ENCODE measurements around the gene MTFR1L.

Gene MTFR1L

DNA sequence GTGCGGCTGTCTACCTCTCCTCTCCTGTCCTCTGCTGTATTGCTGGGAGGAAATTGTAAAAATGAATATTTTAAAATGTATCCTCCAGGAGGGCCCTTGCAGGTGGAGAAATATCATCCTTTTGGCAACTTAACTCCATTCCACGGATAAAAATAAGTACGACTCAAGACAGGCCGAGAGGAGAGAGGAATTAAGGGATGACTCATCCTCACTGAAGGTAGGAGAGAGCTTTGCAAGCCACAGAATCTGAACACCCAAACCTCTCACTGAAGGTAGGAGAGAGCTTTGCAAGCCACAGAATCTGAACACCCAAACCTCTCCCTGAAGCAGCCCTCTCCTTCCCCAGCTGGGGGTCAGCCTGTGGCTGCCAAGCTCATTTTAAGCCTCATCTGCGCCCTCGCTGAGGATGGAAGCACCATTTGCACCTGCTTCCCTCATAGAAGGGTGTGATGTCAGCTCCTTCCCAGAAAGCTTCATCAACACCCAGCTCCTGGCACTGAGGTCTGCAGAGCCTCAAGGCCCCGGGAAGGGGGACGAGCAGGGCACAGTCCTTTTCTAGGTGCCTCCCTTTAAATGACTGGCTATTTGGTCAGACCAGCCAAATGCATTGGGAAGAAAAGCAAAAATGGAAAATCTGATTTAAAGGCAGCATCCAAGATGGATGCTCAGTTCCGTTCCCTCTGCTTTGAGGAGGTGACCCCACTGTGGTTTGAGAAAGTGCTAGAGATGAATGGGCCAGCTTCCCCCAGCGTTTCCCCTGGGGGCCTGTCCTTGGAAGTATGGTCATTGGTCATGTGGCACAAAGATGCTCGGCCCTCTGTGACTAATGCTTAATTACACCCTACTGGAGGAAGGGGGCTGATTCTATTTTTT, 32.6 kb upstream of the MTFR1L start:
- Histone ChIP-seq H4K20me1 (peaks cover 0 to 8% (median 0%) of the 10 kb centered on the region in 11 experiments; a peak in 1 of 22 replicates), H3K4me1 (peaks cover 18 to 24% (median 20%) of the 10 kb centered on the region in 10 experiments), H3K9ac (no peak overlapping the region; a peak in 1 of 22 replicates), H3K4me2 (peak overlapping the region; percentile 4 to 81 (median 60); a peak in 21 of 22 replicates), H3K27me3 (no peaks in the 10 kb centered on the region), H3K4me3 (no peak overlapping the region), H3K36me3 (no peaks in the 10 kb centered on the region), H3K27ac (no peak overlapping the region), H3K9me3 (replicated peaks in 1 of 11) (no peaks in the 10 kb centered on the region)
- no peak for TF ChIP-seq Cebpa-rat (IDR thresholded peaks at IDR 0.05)

GRCh38 chr1:25787760-25788166, 32.0 kb upstream of the MTFR1L start:
- TF ChIP-seq Cebpa-rat (IDR thresholded peaks at IDR 0.05), result no peak
- Histone ChIP-seq H3K36me3 (no peaks in the 10 kb centered on the region), H3K9ac (no peak overlapping the region; a peak in 1 of 22 replicates), H3K27me3 (no peaks in the 10 kb centered on the region), H3K27ac (no peak overlapping the region), H4K20me1 (peaks cover 0 to 8% (median 0%) of the 10 kb centered on the region in 11 experiments; a peak in 1 of 22 replicates), H3K4me2 (peak overlapping the region; percentile 4 to 81 (median 60); a peak in 20 of 22 replicates), H3K4me1 (peaks cover 18 to 24% (median 20%) of the 10 kb centered on the region in 10 experiments), H3K9me3 (replicated peaks in 1 of 11) (no peaks in the 10 kb centered on the region), H3K4me3 (no peak overlapping the region)

- Histone ChIP-seq H4K20me1 (peaks cover 0 to 8% (median 0%) of the 10 kb centered on the region in 11 experiments; a peak in 1 of 22 replicates), H3K36me3 (no peaks in the 10 kb centered on the region), H3K4me3 (no peak overlapping the region), H3K27me3 (no peaks in the 10 kb centered on the region), H3K4me2 (no peak overlapping the region), H3K9ac (no peak overlapping the region), H3K4me1 (peaks cover 15 to 41% (median 26%) of the 10 kb centered on the region in 10 experiments), H3K9me3 (replicated peaks in 1 of 11) (no peaks in the 10 kb centered on the region), H3K27ac (no peak overlapping the region)
- TF ChIP-seq Cebpa-rat (IDR thresholded peaks at IDR 0.05), result no peak
These were observed 29.3 kb upstream of the MTFR1L start for GRCh38 chr1:25790472-25790871.

- no peak overlapping the region for H3K27ac ChIP-seq
- peaks cover 8 to 42% (median 27%) of the 10 kb centered on the region in 10 experiments for H3K4me1 ChIP-seq
- H3K9ac ChIP-seq, result no peak overlapping the region
- peaks cover 0 to 5% (median 0%) of the 10 kb centered on the region in 11 experiments; a peak in 1 of 22 replicates for H4K20me1 ChIP-seq
- H3K4me2 ChIP-seq, result no peak overlapping the region
- no peak for TF ChIP-seq Cebpa-rat (IDR thresholded peaks at IDR 0.05)
- no peaks in the 10 kb centered on the region for H3K27me3 ChIP-seq
- no peaks in the 10 kb centered on the region for H3K36me3 ChIP-seq
- no peak overlapping the region for H3K4me3 ChIP-seq
- H3K9me3 ChIP-seq (replicated peaks in 1 of 11), result no peaks in the 10 kb centered on the region
These were observed 27.6 kb upstream of the MTFR1L start for GRCh38 chr1:25792115-25792514.

DNA sequence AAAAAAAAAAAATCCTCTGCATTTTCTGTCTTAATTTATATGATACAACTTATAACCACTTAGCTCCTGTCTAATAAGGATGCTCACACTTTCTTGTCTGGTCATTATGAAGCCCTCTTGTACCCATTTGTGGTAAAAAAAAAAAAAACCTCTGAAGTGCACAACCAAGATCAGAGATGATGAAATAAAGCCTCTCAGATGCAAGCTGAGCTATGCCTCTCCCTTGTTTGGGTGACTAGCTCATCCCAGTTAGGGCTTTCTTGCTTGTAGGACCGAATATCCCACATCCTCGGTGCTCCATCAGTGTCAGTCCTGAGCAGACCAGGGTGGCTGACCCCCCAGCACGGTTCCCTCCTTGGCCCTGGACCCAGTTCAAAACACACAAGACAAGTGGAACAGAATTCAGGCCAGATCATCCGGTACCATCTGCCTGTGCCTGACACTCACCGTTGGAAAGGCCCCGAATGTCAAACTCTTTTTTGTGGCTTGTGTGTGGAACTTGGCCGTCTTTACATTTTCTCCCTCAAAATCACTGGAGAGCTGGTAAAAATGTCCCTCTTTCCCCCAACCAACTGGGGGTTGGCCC, 26.1 kb upstream of the MTFR1L start:
- no peak for TF ChIP-seq Cebpa-rat (IDR thresholded peaks at IDR 0.05)
- Histone ChIP-seq H3K9ac (no peak overlapping the region), H3K4me2 (peak overlapping the region in 6 of 11 experiments; percentile 6 to 63 (median 40); a peak in 9 of 22 replicates), H3K36me3 (no peaks in the 10 kb centered on the region), H3K4me1 (peaks cover 0 to 42% (median 25%) of the 10 kb centered on the region in 10 experiments; a peak in 16 of 20 replicates), H3K9me3 (replicated peaks in 1 of 11) (no peaks in the 10 kb centered on the region), H3K27me3 (no peaks in the 10 kb centered on the region), H3K27ac (no peak overlapping the region), H3K4me3 (no peak overlapping the region), H4K20me1 (no peaks in the 10 kb centered on the region)

DNA sequence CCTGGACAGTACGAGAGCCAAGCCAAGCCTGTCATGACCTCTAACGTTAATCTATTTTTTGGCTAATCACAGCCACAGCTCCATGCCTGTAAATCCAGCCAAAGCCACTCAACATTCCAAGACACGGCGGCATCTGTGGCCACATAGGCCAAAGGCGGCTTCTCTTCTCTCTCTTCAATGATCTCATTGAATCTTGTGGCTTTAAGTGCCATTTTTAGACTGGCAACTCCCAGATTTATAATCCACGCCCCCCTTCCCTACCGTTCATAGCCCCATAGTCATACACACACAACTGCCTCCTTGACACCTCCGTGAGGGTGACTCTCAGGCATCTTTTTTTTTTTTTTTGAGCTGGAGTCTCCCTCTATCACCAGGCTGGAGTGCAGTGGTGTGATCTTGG, 25.4 kb upstream of the MTFR1L start:
- Histone ChIP-seq H4K20me1 (no peaks in the 10 kb centered on the region), H3K4me3 (no peak overlapping the region), H3K27ac (no peak overlapping the region), H3K36me3 (no peaks in the 10 kb centered on the region), H3K9ac (no peak overlapping the region), H3K27me3 (no peaks in the 10 kb centered on the region), H3K4me1 (peaks cover under 1 to 49% (median 30%) of the 10 kb centered on the region in 10 experiments; a peak in 17 of 20 replicates), H3K9me3 (replicated peaks in 1 of 11) (no peaks in the 10 kb centered on the region), H3K4me2 (peak overlapping the region in 7 of 11 experiments; percentile 6 to 63 (median 39); a peak in 10 of 22 replicates)
- no peak for TF ChIP-seq Cebpa-rat (IDR thresholded peaks at IDR 0.05)

GRCh38 chr1:25795211-25795610, 24.5 kb upstream of the MTFR1L start:
- H3K27ac ChIP-seq, result no peak overlapping the region
- peaks cover 5 to 54% (median 35%) of the 10 kb centered on the region in 10 experiments; a peak in 18 of 20 replicates for H3K4me1 ChIP-seq
- TF ChIP-seq Cebpa-rat (IDR thresholded peaks at IDR 0.05), result no peak

DNA sequence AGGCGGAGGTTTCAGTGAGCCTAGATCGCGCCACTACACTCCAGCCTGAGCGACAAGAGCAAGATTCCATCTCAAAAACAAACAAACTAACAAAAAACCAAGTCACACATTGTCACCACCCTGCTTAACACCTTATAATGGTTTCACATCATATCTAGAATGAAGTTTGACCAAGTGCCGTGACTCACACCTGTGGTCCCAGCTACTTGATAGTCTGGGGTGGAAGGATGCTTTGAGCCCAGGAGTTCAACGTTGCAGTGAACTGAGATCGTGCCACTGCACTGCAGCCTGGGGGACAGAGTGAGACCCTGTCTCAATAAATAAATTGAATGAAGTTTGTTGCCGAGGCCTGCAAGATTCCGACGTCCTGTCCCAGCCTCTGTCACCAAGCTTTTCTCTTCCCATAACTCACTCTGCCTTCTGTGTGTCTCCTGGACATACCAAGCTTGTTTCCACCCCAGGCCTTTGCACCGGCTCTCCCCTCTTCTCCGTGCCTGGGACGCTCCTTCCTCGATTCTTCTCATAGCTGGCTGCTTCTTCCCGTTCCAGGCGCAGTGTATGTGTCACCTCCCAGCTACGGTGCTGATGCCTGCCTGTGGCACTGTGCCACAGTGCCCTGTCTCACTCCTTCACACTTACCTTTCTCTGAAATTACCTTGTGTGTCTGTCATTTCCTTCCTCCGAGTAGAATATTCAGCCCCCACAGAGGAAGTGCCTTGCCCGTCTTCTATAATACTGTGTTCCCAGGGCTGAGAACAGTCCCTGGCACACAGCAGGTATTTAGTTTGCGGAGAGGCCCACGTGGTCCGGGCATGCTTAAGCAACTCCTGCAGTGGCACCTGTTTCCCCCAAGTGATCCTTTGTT, 23.6 kb upstream of the MTFR1L start:
- Histone ChIP-seq H3K9ac (no peak overlapping the region), H3K27ac (no peak overlapping the region), H3K4me3 (no peak overlapping the region)

More at GRCh38 chr1:25795211-25795610, 24.5 kb upstream of the MTFR1L start:
- Histone ChIP-seq H3K27me3 (no peaks in the 10 kb centered on the region), H3K36me3 (no peaks in the 10 kb centered on the region), H3K4me3 (no peak overlapping the region), H3K9ac (no peak overlapping the region), H3K9me3 (replicated peaks in 1 of 11) (no peaks in the 10 kb centered on the region), H4K20me1 (no peaks in the 10 kb centered on the region), H3K4me2 (0 out of 22 replicates have a peak overlapping the region, but pooled peaks of 2 of the 11 experiments have one; percentile 39 to 63)

More for the DNA sequence above, 23.6 kb upstream of the MTFR1L start:
- Histone ChIP-seq H3K36me3 (no peaks in the 10 kb centered on the region), H3K9me3 (replicated peaks in 1 of 11) (no peaks in the 10 kb centered on the region), H3K27me3 (no peaks in the 10 kb centered on the region), H3K4me1 (peaks cover 11 to 61% (median 42%) of the 10 kb centered on the region in 10 experiments), H3K4me2 (peak overlapping the region in 8 of 11 experiments; percentile 15 to 70 (median 52); a peak in 13 of 22 replicates), H4K20me1 (no peaks in the 10 kb centered on the region; a peak in 1 of 22 replicates)
- no peak for TF ChIP-seq Cebpa-rat (IDR thresholded peaks at IDR 0.05)
